ENCODE results near the gene RPL23. TPM values are rescaled to one million over a fixed set of nuclear protein-coding genes. Genes with fewer than 3 reads are reported as not detected.

Gene RPL23
- total RNA-seq, 4 donors from 2014 or later = 2,328 to 2,756 (median 2,634) TPM

DNA sequence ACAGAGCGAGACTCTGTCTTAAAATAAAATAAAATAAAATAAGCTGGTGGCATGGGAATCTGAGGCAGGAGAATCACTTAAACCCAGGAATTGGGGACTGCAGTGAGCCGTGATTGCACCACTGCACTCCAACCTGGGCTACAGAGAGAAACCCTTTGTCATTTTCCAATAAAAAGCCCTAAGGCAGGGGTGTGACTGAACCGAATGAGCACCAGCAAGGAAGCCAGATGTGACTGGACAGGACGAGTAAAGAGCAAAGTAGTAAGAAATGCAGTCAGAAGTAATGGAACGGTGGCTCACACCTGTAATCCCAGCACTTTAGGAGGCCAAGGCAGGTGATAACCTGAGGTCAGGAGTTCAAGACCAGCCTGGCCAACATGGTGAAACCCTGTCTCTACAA, 3.8 kb upstream of the RPL23 start:
- TF ChIP-seq, protein P1, sequence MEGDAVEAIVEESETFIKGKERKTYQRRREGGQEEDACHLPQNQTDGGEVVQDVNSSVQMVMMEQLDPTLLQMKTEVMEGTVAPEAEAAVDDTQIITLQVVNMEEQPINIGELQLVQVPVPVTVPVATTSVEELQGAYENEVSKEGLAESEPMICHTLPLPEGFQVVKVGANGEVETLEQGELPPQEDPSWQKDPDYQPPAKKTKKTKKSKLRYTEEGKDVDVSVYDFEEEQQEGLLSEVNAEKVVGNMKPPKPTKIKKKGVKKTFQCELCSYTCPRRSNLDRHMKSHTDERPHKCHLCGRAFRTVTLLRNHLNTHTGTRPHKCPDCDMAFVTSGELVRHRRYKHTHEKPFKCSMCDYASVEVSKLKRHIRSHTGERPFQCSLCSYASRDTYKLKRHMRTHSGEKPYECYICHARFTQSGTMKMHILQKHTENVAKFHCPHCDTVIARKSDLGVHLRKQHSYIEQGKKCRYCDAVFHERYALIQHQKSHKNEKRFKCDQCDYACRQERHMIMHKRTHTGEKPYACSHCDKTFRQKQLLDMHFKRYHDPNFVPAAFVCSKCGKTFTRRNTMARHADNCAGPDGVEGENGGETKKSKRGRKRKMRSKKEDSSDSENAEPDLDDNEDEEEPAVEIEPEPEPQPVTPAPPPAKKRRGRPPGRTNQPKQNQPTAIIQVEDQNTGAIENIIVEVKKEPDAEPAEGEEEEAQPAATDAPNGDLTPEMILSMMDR (IDR thresholded peaks at IDR 0.05; ENCODE audit: low read depth) = no peak

DNA sequence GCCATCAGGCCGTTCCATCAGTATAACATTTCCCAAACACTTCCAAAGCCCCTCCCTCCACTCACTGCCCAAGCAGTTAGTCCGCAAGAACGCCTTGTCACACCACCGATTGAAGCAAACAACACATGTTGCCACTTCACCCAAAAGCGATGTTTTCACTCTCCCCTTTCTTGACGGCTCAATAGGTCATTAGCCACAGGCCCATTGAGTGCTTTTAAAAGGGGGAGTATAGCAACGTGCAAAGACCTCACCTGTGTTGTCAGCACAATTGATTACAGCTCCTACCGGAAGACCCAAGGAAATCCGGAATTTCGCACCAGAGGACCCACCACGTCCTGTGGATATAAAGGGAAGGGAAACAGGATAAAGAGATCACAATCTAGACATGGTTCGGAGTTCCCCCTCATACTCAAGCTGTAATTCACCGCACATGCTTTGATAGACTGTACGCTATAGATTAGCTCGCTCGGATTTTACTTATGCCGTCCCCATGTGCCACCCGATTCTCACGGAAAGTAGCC, 690 bp downstream of the RPL23 start:
- TF ChIP-seq, protein P1 (IDR thresholded peaks at IDR 0.05; ENCODE audit: low read depth) = no peak

DNA sequence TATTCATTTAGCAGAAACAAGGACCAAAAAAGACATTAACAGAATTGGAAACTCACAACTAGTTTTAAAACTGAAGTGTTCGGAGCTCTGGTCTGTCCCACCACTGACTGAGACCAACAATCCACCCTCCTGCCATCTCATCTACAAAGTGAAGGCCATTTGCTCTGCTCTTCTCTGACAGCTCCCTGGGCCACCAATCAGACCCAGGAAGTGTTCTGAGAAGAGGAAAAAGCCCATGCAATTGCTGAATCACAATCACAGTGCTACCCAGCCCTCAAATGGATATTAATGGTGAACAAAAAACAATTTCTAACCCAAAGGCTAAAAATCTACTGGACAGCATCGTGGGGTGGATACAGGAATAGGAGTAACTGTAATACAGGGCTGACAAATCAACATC, 2.1 kb downstream of the RPL23 start:
- TF ChIP-seq, protein P1 (IDR thresholded peaks at IDR 0.05; ENCODE audit: low read depth) = no peak

DNA sequence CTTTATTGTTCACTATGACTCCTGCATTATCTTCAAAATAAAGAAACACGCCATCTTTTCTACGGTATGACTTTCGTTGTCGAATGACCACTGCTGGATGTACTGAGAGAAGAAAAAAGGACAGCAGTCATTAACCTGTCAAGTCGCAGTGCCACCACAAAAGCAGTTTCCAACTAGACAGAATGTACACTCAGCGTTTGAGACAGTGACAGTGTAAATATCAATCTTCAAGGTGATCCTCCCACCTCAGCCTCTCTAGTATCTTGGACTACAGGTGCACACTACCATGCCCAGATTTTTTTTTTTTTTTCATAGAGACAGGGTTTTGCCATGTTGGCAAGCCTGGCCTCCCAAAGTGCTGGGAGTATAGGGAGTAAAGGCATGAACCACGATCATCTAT, 3.1 kb downstream of the RPL23 start:
- TF ChIP-seq, protein P1 (IDR thresholded peaks at IDR 0.05; ENCODE audit: low read depth) = no peak

DNA sequence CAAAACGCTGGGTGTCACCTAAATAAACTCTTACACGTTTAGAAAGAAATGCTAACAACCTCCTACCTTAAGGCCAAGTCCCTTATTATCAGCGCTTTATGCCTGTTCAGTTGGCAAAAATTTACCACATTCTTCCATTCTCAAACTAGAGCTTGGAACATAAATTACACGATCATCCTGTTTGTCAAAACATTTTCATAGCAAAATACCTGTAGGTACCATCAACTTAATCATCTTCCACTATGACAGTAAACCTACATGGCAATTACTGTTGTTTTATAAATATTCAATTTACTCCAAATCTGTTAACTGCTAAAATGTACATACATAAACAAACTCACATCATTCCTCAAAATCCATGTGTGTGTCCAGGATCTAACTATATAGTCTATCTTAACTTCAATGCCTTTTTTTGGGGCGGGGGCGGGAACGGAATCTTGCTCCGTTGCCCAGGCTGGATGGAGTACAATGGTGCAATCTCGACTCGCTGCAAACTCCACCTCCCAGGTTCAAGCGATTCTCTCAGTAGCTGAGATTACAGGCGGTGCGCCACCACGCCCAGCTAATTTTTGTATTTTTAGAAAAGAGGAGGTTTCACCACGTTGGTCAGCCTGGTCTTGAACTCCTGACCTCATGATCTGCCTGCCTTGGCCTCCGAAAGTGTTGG, 4.4 kb downstream of the RPL23 start:
- TF ChIP-seq, protein P1 (IDR thresholded peaks at IDR 0.05; ENCODE audit: low read depth) = no peak

DNA sequence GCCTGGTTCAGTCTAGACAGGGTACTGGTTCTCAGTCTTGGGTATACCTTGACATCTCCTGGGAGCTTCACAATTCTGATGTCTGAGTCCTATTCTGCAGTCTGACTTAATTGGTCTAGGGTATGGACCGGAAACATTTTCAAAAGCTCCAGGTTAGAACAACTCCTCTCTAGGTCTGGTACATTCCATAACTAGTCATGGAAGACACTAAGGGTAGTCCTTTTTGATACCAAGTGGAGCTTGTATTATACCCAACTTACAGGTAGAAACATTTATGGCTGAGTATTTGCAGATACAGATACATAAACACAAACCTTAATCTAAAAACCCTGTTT, 5.0 kb downstream of the RPL23 start:
- TF ChIP-seq, protein P1 (IDR thresholded peaks at IDR 0.05; ENCODE audit: low read depth) = no peak

DNA sequence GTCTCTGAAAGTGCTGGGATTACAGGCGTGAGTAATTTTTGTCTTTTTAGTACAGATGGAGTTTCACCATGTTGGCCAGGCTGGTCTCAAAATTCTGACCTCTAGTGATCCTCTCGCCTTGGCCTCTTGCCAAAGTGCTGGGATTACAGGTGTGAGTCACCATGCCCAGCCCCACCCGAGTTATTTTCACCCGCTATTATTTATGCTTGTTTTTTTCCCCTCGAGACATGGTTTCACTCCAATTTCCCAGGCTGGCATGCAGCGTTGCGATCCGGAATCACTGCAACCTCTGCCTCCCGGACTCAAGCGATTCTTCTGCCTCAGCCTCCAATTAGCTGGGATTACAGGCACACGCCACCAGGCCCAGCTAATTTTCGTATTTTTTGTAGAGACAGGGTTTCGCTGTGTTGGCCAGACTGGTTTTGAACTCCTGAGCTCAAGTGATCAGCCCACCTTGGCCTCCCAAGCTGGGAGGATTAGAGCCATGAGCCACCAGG, 9.2 kb downstream of the RPL23 start:
- TF ChIP-seq, protein P1 (IDR thresholded peaks at IDR 0.05; ENCODE audit: low read depth) = no peak

Measured in subcutaneous adipose tissue (tissue), 4 donors.